Activated T-cell treated with anti-CD3 and anti-CD28 coated beads, Interleukin-2, amount 50 U/mL, for 72 hours (primary cell): ENCODE results near the gene ABTB2. TPM values are rescaled to one million over a fixed set of nuclear protein-coding genes. Genes with fewer than 3 reads are reported as not detected.

Experiments
- ATAC-seq, 2 donors: fragments of 150-1000 bp; cut with Tn5 transposase; replicated peaks in 1 of 2; 2 replicates each; pipeline ENCODE4 v1.10.0; 2021; ENCODE audit warnings: moderate library complexity in 2 of 2, mild to moderate bottlenecking in 1 of 2
- DNase-seq, 2 donors: peaks; one replicate each; pipeline ENCODE4 v3.0.0; 2021 to 2022; ENCODE audit warnings: mixed read lengths in 1 of 2
- H3K27ac Mint-ChIP-seq: one replicate; pipeline ENCODE4 v1.8.0; 2022; ENCODE audit warnings: mild to moderate bottlenecking, moderate library complexity, mixed read lengths
- H3K27me3 Mint-ChIP-seq: one replicate; pipeline ENCODE4 v1.8.0; 2022; ENCODE audit warnings: low read depth, mixed read lengths
- H3K36me3 Mint-ChIP-seq, 2 donors: one replicate each; pipeline ENCODE4 v1.8.0; 2022; ENCODE audit warnings: mixed read lengths in 2 of 2, mild to moderate bottlenecking in 1 of 2; ENCODE audit not compliant: insufficient read depth in 2 of 2
- H3K4me1 Mint-ChIP-seq: one replicate; pipeline ENCODE4 v1.8.0; 2022; ENCODE audit warnings: low read depth, mixed read lengths
- H3K4me3 Mint-ChIP-seq, 2 donors: one replicate each; pipeline ENCODE4 v1.8.0; 2022; ENCODE audit warnings: mild to moderate bottlenecking in 2 of 2, mixed read lengths in 2 of 2, moderate library complexity in 2 of 2
- H3K9me3 Mint-ChIP-seq, 2 donors: one replicate each; pipeline ENCODE4 v1.8.0; 2022; ENCODE audit warnings: mixed read lengths in 2 of 2
- total RNA-seq, 2 donors: library from RNA; stranded (reverse); gene quantifications; one replicate each; pipeline ENCODE4 v1.2.3, GENCODE V29; 2022

Gene ABTB2
- total RNA-seq, 2 donors from 2014 or later, result 2.2 to 5.6 TPM

DNA sequence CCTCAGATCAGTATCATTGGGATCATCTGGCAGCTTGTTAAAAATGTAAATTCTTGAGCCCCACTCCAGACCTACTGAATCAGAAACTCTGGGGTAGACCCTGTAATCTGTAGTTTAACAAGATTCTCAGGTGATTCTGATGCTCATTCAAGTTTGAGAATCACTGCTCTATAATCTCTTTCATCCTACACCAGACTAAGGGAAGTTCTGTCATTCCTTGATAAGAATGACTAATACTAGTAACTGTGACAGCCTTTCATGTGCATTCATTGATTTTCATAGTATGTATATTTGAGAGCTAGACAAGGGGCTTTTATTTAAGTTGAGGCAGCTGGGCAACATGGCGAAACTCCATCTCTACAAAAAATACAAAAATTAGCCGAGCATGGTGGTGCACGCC is 222.4 kb downstream of the ABTB2 start:
- Mint-ChIP-seq H3K4me3 (peak overlapping the region in 1 of 2 donors; percentile 26), H3K36me3 (peaks cover 15 to 34% of the 10 kb centered on the region in 2 donors), H3K27ac (no peak overlapping the region)

DNA sequence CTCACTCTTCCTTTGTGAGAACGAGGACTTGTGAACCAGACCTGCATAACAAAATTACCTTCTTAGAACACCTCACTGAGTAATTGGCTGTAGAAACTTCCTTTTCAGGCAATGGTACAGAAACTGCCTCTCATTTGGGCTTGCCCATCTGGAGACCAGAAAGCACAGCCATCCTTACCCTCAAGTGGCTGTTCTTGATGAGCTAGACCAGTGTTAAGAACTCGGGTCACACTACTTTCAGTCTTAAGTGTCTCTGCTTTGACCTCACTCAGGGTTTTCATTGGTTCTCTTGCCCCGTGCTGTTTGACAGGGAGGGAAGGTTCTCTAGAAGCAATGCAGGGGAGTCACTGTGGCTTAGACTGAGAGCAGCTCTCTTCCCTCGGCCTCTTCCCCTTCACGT is 223.0 kb downstream of the ABTB2 start:
- H3K36me3 Mint-ChIP-seq, result peaks cover 15 to 36% of the 10 kb centered on the region in 2 donors
- no peaks in the 10 kb centered on the region for H3K27me3 Mint-ChIP-seq
- H3K9me3 Mint-ChIP-seq, result no peaks in the 10 kb centered on the region
- peak in 1 of 2 donors; percentile 15 for DNase-seq
- H3K4me1 Mint-ChIP-seq, result peaks cover 11% of the 10 kb centered on the region
- H3K27ac Mint-ChIP-seq, result no peak overlapping the region
- peak; percentile 60 to 82 for ATAC-seq
- no peak overlapping the region for H3K4me3 Mint-ChIP-seq

More for the DNA sequence above, 222.4 kb downstream of the ABTB2 start:
- no peak for DNase-seq
- H3K27me3 Mint-ChIP-seq, result no peaks in the 10 kb centered on the region
- peaks cover 11% of the 10 kb centered on the region for H3K4me1 Mint-ChIP-seq
- peak; percentile 85 to 87 for ATAC-seq
- H3K9me3 Mint-ChIP-seq, result no peaks in the 10 kb centered on the region

DNA sequence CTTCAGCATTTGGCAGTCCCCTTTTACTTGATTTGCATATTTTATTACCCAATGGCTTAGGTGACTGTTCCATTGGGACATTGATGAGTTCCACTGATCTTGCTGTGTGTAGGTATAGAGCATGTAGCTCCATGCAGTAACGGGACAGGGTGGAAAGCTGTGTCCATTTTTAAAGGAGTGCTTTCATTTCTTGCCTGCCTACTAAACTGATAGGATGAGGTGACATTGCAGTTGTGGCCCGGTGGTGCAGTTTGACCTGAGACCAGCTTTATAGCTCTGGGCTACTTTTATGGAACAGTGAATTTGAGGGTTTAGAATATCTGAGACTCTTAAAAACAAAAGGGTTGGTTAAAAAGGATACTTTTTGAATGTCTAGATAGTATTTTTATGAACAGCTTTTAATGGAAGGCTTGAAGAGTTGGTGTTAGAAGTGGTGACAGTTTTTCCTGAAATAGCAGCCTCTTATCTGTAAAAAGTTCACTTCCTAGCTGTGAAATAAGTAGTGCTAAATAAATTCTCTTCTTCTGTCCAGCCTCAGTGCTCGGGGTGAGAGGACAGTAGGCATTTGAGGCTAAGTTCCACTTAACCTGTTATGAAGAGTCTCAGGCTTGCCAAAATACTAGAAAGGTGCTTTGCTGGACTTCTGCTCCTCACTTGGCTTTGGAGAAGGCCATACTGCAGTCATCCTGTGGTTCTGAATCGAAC is 225.4 kb downstream of the ABTB2 start:
- DNase-seq (no peak), ATAC-seq (no peak)
- H3K27ac Mint-ChIP-seq, result peak overlapping the region; percentile 7
- no peaks in the 10 kb centered on the region for H3K9me3 Mint-ChIP-seq
- H3K36me3 Mint-ChIP-seq, result peaks cover 9 to 33% of the 10 kb centered on the region in 2 donors
- no peak overlapping the region for H3K4me3 Mint-ChIP-seq
- peaks cover 11% of the 10 kb centered on the region for H3K4me1 Mint-ChIP-seq
- no peaks in the 10 kb centered on the region for H3K27me3 Mint-ChIP-seq

GRCh38 chr11:34128824-34129223 is 229.0 kb downstream of the ABTB2 start:
- Mint-ChIP-seq H3K36me3 (peaks cover 3 to 32% of the 10 kb centered on the region in 2 donors), H3K4me3 (no peak overlapping the region), H3K4me1 (no peaks in the 10 kb centered on the region), H3K27ac (no peak overlapping the region), H3K9me3 (no peaks in the 10 kb centered on the region), H3K27me3 (no peaks in the 10 kb centered on the region)
- ATAC-seq, result no peak
- no peak for DNase-seq

- Mint-ChIP-seq H3K27me3 (no peaks in the 10 kb centered on the region), H3K36me3 (peaks cover 6 to 33% of the 10 kb centered on the region in 2 donors), H3K27ac (no peak overlapping the region), H3K9me3 (no peaks in the 10 kb centered on the region), H3K4me3 (no peak overlapping the region), H3K4me1 (no peaks in the 10 kb centered on the region)
- ATAC-seq (no peak), DNase-seq (no peak)
Observed at GRCh38 chr11:34126959-34127848, 230.6 kb downstream of the ABTB2 start.

DNA sequence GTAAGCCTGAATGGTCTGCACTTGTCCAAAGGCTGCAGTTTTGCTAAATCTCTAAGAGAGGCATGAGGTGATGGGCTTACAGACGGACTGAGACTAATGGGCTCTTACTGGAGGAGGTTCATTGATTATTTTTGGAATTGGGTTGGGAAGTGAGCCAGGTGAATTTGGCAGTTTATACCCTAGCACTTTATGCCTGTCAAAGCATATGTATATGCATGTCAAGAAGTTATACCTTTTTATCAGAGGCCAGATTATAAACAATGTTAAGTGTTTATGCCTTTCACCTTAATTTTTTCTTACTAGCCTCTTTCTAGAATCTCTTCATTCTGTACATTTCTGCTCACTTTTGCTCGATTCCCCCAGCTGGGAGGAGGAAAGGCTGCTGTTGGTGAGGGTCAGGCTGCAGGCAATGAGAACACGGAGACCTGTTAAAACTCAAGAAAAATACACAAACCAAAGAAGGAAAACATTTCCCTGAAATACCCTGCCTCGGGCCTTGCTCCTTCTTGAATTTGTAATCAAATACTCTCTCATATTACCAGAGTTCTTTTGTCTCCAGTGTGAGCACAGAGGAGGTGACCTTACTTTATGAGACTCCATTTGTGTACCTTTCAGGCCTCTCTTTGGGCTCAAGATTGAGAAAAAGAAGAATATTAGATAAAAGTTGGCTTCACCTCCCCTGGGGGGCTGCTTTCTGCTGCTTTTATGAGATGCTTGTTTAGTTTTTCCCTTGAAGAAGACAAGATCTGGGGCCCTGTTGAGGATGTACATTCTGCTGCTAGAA is 232.7 kb downstream of the ABTB2 start:
- Mint-ChIP-seq H3K4me1 (no peaks in the 10 kb centered on the region), H3K36me3 (peaks cover 13 to 34% of the 10 kb centered on the region in 2 donors), H3K9me3 (no peaks in the 10 kb centered on the region), H3K4me3 (no peak overlapping the region), H3K27me3 (no peaks in the 10 kb centered on the region), H3K27ac (no peak overlapping the region)
- DNase-seq (no peak), ATAC-seq (no peak)

GRCh38 chr11:34120651-34121050 is 237.2 kb downstream of the ABTB2 start:
- no peaks in the 10 kb centered on the region for H3K27me3 Mint-ChIP-seq
- H3K27ac Mint-ChIP-seq, result no peak overlapping the region
- DNase-seq (no peak), ATAC-seq (no peak)
- H3K9me3 Mint-ChIP-seq, result no peaks in the 10 kb centered on the region
- H3K4me3 Mint-ChIP-seq, result no peak overlapping the region
- peaks cover 16 to 37% of the 10 kb centered on the region in 2 donors for H3K36me3 Mint-ChIP-seq
- no peaks in the 10 kb centered on the region for H3K4me1 Mint-ChIP-seq

- no peak overlapping the region for H3K4me3 Mint-ChIP-seq
- H3K4me1 Mint-ChIP-seq, result peaks cover 15% of the 10 kb centered on the region
- H3K36me3 Mint-ChIP-seq, result peaks cover 17 to 48% of the 10 kb centered on the region in 2 donors
- H3K27me3 Mint-ChIP-seq, result no peaks in the 10 kb centered on the region
- no peak for ATAC-seq
- H3K9me3 Mint-ChIP-seq, result no peaks in the 10 kb centered on the region
- no peak overlapping the region for H3K27ac Mint-ChIP-seq
- DNase-seq, result no peak
Observed at GRCh38 chr11:34114471-34114870, 243.3 kb downstream of the ABTB2 start.

DNA sequence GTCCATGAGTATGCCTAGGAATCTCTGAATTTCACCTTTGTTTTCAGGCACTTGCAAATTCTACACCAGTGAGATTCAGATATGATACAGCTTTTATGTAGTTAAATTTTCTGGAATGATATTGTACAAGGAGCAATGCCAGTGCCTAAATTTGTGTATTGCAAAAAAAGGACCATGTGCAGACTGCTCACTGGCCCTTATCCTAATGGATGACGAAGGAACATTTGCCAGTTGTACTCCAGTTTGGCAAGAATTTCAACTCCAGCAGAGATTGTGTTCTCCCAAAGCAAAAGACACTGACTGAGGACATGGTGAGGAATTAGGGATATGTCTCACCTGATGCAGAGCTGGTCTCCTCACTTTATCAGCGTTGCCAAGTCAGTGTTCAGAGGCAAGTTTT is 243.8 kb downstream of the ABTB2 start:
- Mint-ChIP-seq H3K27ac (no peak overlapping the region), H3K4me3 (no peak overlapping the region), H3K9me3 (no peaks in the 10 kb centered on the region), H3K4me1 (peaks cover 19% of the 10 kb centered on the region), H3K27me3 (no peaks in the 10 kb centered on the region), H3K36me3 (peaks cover 21 to 53% of the 10 kb centered on the region in 2 donors)
- no peak for DNase-seq
- ATAC-seq, result no peak

- no peak for ATAC-seq
- peaks cover 20 to 49% of the 10 kb centered on the region in 2 donors for H3K36me3 Mint-ChIP-seq
- no peak overlapping the region for H3K4me3 Mint-ChIP-seq
- H3K9me3 Mint-ChIP-seq, result no peaks in the 10 kb centered on the region
- H3K4me1 Mint-ChIP-seq, result peaks cover 37% of the 10 kb centered on the region
- no peak overlapping the region for H3K27ac Mint-ChIP-seq
- DNase-seq, result no peak
- no peaks in the 10 kb centered on the region for H3K27me3 Mint-ChIP-seq
Observed at GRCh38 chr11:34111722-34112270, 246.0 kb downstream of the ABTB2 start.

GRCh38 chr11:34105957-34106504 is 251.8 kb downstream of the ABTB2 start:
- DNase-seq (no peak), ATAC-seq (no peak)
- peaks cover 55% of the 10 kb centered on the region for H3K4me1 Mint-ChIP-seq
- peak overlapping the region; percentile 96 for H3K27ac Mint-ChIP-seq
- peaks cover 13 to 26% of the 10 kb centered on the region in 2 donors for H3K36me3 Mint-ChIP-seq
- no peaks in the 10 kb centered on the region for H3K9me3 Mint-ChIP-seq
- H3K4me3 Mint-ChIP-seq, result peak overlapping the region; percentile 94 to 97
- H3K27me3 Mint-ChIP-seq, result no peaks in the 10 kb centered on the region
